Suppressor macrophage treated with lipopolysaccharide for 1 hour (primary cell): ENCODE measurements around the gene ASAP2.

Source experiments
- DNase-seq, 3 donors: peaks; one replicate each; pipeline ENCODE4 v3.0.0-alpha.2; 2020 to 2022

Gene ASAP2

GRCh38 chr2:9300829-9301453 is 94.3 kb downstream of the ASAP2 start:
- DNase-seq: no peak

DNA sequence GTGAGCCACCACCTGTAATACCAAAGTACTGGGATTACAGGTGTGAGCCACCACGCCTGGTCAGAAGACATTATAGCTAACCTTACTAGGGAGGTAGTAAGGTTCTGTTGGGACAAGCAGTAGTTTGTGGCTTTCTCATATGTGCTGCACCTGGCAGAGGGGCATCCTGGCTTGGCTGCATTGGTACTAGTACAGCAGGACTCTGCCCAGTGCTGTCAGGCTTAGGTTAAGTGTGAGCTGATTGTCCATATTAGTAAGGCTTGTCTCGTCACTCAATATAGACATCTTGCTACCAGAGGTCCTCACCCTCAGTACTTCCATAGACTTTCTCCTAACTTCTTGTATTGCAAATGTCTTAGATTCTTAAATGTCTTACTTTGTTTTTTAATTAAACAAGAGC is 96.1 kb downstream of the ASAP2 start:
- DNase-seq: no peak

DNA sequence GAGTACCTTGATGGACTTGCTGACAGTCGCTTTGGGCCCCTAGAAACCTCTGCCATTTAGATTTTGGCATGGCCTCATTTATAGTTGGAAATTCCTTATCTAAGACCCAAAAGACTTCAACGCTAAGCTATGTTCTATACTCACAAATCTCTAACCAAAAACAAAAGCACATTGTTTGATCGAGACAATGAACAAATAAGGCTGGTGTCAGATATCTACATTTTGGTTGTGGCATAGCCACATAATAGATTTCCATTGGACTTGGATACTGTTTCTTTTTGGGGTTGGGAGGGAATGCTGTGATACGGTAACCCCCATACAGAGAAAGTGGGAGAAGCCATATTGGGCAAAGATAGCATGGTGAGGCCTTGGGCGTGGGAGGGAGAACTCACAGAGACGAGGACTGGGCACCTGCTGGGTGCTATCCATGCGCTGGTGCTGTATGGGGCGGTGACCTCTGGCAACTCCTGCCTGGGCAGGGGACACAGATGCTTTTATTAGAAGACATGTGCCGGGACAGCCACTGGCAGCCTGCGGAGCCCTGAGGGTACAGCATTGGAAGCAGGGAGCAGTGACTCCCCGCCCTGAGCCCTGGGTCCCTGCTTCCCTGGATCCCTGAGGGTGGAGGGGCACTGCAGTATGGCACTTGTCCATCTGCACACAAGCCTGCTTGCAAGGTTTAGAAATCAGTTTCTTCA is 97.1 kb downstream of the ASAP2 start:
- no peak for DNase-seq

DNA sequence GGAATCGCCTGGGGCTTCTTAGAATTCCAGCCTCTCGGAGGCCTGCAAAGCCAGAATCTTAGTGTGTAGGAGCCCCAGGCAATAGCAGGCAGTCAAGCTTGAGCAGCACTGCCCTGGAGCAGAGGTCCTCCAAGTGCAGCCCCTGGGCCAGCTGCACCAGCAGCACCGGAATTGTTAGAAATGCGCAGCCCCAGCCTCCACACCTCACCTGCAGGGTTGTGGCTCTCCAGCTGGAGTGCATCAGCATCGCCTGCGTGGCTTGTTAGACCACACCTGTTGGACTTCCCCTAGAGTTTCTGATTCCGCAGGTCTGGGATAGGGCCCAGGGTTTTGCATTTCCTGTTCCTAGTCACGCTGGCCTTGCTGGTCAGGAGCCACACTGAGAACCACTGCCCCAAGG is 100.3 kb downstream of the ASAP2 start:
- no peak for DNase-seq

DNA sequence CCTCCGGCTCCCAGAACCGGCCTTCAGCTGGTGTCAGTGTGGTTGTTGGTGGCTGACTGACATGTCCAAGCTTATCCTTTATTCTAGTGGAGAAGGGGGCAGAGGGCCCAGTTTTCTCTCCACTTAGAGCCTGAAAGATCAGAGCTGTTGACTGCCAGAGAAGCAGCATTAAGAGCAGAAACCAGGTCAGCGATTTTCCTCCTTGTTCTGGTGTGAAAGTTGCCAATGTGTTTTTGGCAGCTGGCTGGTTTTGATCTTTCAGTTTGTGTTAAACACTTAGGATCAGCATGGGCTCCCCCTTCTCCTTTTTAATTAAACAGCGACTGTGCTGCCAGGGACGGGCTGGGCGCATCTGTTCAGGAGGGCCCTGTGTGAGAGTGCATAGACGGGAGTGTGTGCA is 100.9 kb downstream of the ASAP2 start:
- no peak for DNase-seq

- no peak for DNase-seq
These were observed 101.8 kb downstream of the ASAP2 start for GRCh38 chr2:9308186-9308955.

- no peak for DNase-seq
These were observed 102.5 kb downstream of the ASAP2 start for GRCh38 chr2:9309147-9309546.

DNA sequence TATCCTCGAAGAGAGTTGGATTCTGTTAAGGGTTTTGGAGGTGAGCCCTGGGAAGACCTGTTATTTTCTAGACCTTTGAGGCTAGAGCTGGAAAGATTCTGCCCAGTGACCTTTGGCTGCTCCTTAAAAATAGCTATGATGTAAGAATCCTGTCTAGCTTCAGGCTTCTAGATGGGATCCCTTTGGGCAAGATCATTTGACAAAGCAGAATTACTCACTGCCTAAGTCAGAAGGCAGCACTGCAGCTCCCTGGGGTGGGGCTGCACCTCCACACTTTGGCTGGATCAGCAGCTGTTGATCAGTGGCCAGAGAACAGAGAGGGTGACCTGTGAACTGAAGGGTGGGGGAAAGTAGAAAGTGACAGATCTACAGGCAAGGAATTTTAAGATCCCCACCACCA is 103.8 kb downstream of the ASAP2 start:
- peak; percentile 71 to 74 (median 71) for DNase-seq

DNA sequence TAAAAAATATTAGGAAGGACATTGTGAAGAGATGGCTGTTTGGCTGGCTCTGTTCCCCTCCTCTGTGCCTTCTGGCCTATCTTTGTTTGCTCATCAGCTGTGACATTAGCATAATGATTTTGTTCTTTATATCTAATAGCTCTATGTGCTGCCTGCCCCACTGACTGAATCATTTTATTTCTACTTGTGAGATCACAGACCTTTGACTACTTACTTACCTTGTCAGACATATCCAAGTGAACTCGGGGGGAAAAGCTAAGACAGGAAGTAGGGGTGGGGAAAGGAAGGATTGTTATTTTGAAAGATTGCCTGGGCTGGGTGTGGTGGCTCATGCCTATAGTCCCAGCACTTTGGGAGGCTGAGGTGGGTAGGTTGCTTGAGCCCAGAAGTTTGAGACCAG is 104.2 kb downstream of the ASAP2 start:
- peak in 2 of 3 donors; percentile 13 to 20 for DNase-seq

- peak in 1 of 3 donors; percentile 27 for DNase-seq
These were observed 104.9 kb downstream of the ASAP2 start for GRCh38 chr2:9311488-9311887.

DNA sequence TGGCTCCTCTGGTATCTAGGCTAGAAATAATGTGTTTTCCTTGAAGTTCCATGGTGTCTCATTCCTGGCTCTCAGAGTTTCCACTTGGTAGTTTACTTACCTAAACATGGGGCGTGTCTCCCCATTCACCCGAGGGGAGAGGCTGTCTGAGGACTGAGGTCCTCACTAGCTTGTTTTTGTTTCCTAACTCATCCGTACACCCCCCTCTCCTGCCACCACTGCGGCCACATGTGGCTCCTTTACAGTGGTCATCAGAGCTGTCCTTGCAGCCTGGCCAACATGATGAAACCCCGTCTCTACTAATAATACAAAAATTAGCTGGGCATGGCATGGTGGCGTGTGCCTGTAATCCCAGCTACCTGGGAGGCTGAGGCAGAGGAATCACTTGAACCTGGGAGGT is 106.0 kb downstream of the ASAP2 start:
- no peak for DNase-seq

DNA sequence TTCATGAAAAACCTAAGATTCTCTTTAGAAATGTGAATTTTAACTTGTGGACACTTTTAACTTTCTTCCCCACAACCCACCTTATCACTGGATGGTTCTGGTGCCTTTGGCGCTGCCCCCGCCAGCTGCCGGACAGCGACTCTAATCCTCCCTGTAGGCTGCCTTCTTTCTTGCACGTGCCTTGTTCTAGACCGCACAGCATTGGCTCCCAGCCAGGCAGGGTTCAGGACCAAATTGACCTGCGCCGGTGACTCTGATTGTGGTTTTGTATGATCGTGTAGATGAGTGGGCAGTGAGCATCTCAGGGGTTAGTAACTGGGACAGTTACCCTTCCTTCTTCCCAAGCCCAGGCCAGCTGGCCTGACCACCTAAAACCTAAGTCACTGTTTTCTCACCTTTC is 106.8 kb downstream of the ASAP2 start:
- DNase-seq: no peak

DNA sequence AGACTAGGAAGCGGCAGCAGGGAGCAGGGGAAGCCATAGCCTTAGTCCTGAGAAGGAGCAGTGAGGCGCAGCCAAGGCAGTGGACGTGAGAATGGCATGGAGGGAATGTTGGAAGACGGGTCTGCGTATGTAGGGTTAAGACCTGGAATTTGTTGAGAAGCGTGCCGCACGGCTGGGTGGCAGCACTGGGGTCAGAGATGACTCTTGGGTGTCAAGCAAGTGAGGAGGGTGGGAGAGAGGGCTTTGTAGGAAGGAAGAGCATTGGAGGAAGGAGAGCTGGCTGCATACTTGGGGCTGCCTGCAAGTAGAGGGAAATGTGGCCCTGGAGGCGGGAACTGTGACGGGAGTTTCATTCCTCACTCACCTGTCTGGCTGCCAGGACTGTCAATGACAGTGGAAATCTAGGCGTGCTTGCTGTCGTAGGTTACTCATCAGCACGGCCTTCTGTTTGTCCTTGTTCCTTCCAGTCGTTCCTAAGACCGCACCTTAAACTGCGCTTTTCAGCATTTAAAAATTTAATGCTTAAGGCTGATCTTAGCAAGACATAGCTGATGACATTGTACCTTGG is 108.8 kb downstream of the ASAP2 start:
- no peak for DNase-seq

GRCh38 chr2:9317559-9317958 is 110.9 kb downstream of the ASAP2 start:
- no peak for DNase-seq

- no peak for DNase-seq
These were observed 112.1 kb downstream of the ASAP2 start for GRCh38 chr2:9318461-9319337.

- DNase-seq: no peak
These were observed 112.7 kb downstream of the ASAP2 start for GRCh38 chr2:9319338-9319715.

- peak; percentile 17 to 47 (median 31) for DNase-seq
These were observed 116.0 kb downstream of the ASAP2 start for GRCh38 chr2:9322576-9322975.

GRCh38 chr2:9325428-9325827 is 118.8 kb downstream of the ASAP2 start:
- no peak for DNase-seq

DNA sequence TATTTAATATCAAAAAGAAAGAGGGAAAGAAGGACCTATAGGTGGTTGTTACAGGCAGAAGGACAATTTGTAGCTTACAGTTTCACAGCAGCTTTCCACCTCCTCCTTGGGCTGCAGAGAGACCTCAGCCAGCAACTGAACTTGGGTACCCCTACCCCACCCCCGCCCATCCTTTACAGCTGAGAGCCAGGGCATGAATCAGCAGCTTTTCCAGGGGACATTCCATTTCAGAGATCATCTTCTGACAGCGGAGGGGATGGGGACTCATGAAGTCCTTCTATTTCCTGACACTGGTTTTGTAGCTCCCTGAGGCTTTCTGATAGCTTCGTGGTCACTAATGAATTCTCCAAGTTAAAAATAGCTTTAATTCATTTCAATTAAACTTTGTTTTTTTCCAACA is 120.4 kb downstream of the ASAP2 start:
- DNase-seq: peak; percentile 13 to 30 (median 22)

GRCh38 chr2:9327873-9328352 is 121.3 kb downstream of the ASAP2 start:
- DNase-seq: peak; percentile 24 to 51 (median 35)

DNA sequence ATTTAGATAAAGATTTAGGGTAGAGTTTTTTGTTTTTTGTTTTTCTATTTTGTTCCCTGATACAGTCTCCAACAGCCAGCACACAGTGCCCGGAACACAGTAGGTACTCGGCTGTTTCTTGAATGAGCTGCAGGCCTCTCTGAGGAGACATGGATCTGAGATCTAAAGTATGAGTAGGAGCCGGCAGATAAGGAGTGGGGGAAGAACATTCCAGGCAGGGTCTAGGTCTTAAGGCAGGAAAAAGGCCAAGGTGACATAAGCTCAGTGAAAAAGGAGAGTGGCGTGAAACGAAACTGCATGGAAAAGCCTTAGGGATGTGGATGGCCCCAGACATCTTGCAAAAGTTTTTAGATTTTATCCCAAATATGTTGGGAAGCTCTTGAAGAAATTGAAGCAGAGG is 122.3 kb downstream of the ASAP2 start:
- no peak for DNase-seq

DNA sequence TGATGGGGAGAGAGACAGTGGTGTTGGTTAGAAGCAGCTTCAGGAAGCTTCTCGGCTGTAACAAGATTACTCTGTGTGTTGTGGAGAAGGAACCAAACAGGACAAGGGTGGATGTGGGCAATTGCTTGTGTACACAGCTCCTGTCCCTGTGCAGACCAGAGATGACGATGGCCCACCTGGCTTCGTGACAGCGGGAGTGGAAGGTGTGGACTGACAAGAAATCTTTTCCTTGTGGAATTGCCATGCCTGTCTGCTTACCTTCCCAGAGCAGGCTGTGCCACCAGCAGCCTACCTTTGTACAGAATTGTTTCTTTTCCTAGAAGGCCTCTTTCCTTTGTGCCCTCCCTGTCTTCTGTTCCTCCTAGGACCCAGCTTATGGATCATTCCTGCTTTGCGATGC is 122.9 kb downstream of the ASAP2 start:
- DNase-seq: no peak
